Neural cell (in vitro differentiated cells): Measurements from ENCODE around the gene ACYP2.

Experiments
- CTCF ChIP-seq: fragments of 450-650 bp; IDR thresholded peaks from 2 replicates; pipeline ENCODE4 v1.5.1; 2014; ENCODE audit warnings: antibody characterized with exemption, mild to moderate bottlenecking, moderate library complexity; ENCODE audit not compliant: poor library complexity, severe bottlenecking
- EP300 ChIP-seq: fragments of 450-650 bp; conservative IDR thresholded peaks from 2 replicates; pipeline ENCODE4 v1.6.1; 2014; ENCODE audit warnings: antibody characterized with exemption, mild to moderate bottlenecking, moderate library complexity; ENCODE audit not compliant: poor library complexity, severe bottlenecking
- EZH2 ChIP-seq: fragments of 200-600, 300-800 bp; shearing (Covaris generic), sonication (generic); IDR thresholded peaks from 2 replicates; pipeline ENCODE4 v1.6.1; 2014; ENCODE audit warnings: antibody characterized with exemption, low read length, borderline replicate concordance, mild to moderate bottlenecking; ENCODE audit not compliant: insufficient read depth, poor library complexity, severe bottlenecking
- MXI1 ChIP-seq: fragments of 450-650 bp; conservative IDR thresholded peaks from 2 replicates; pipeline ENCODE4 v1.6.1; 2014; ENCODE audit warnings: antibody characterized with exemption, mild to moderate bottlenecking; ENCODE audit not compliant: poor library complexity, severe bottlenecking
- TAF1 ChIP-seq: IDR thresholded peaks from 2 replicates; pipeline ENCODE4 v1.6.1; 2012; ENCODE audit warnings: low read depth

DNA sequence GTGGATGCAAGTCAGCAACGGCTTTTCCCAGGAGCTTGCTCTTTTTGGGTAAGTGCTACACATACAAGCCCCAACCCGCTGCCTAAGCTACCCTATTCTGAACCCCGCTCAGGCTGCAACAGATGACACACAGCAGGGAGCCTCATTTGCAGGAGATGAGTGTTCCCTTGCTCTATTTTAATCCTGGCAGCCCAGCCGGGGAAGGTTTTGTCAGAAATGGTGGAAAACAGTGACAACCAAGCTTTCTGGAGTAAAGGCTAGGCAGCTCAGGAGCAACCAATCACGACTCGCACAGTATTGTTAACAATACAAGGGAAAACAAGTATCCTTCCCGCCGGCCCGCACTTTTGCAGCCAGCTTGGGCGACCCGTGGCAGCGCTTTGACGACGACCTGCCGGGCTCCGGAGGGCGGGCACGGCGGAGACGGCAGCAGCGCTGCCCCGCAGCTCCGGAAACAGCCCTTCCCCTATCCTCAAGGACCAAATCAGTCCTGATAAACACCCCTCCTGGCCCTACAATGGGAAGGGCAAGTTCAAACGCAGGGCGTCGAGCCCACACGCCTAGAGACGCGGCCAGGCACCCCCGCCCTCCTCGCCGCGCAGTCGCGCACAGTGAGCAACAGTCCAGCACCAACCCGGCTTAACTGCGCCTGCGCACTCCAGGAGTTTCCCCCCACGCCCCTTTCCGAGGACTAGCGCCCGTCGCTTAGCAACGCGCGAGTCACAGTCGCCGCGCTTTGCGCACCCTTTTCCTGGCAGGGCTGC, 214.9 kb downstream of the ACYP2 start:
- TF ChIP-seq CTCF (no peak), TAF1 (no peak), MXI1 (peak; percentile 80), EP300 (peak; percentile 35), EZH2 (no peak)
